ENCODE results near the gene SLC27A1. TPM values are rescaled to one million over a fixed set of nuclear protein-coding genes. Genes with fewer than 3 reads are reported as not detected.
"Not testable (repeated sequence)": the region's sequence is repeated elsewhere in the genome, so short reads cannot be mapped to it uniquely, and the experiment has no call there.

SLC27A1 gene
- total RNA-seq, 1 donor from 2014 or later = 25.1 TPM

DNA sequence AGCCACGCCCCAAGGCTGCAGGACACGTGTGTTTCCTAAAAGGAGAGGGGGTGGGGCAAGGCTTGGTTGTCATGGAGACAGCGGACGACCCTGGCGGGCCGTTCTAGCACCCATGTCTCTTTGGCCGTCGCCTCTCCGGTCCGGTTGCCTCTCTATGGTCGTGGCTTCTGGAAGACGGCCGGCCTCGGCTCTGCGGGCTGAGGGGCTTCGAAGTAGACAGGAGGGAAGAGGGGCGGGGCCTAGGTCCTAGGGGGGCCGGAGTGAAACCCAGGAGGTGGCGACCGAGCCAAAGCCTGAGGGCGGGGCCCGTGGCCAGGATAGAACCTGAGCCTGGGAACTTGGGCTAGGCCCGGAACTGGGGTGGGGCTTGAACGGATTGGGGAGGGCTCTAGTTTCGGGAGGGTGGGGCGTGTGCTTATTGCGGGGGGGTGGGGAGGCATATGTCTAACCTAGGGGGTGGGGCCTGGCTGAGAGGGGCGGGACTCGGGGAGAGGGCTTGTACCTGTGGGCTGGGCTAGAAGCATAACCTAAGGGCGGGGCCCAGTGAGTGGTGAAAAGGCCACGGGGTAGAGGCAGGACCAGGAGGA is 750 bp upstream of the SLC27A1 start:
- peak overlapping the region; percentile 88 for H3K4me3 Mint-ChIP-seq
- no peaks in the 10 kb centered on the region for H3K27me3 Mint-ChIP-seq (ENCODE audit: low read depth)
- TF ChIP-seq, protein P1, sequence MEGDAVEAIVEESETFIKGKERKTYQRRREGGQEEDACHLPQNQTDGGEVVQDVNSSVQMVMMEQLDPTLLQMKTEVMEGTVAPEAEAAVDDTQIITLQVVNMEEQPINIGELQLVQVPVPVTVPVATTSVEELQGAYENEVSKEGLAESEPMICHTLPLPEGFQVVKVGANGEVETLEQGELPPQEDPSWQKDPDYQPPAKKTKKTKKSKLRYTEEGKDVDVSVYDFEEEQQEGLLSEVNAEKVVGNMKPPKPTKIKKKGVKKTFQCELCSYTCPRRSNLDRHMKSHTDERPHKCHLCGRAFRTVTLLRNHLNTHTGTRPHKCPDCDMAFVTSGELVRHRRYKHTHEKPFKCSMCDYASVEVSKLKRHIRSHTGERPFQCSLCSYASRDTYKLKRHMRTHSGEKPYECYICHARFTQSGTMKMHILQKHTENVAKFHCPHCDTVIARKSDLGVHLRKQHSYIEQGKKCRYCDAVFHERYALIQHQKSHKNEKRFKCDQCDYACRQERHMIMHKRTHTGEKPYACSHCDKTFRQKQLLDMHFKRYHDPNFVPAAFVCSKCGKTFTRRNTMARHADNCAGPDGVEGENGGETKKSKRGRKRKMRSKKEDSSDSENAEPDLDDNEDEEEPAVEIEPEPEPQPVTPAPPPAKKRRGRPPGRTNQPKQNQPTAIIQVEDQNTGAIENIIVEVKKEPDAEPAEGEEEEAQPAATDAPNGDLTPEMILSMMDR (IDR thresholded peaks at IDR 0.05; ENCODE audit: unreplicated experiment) = no peak
- H3K27ac Mint-ChIP-seq = peak overlapping the region; percentile 94
- H3K9me3 Mint-ChIP-seq = no peaks in the 10 kb centered on the region
- peaks cover 1% of the 10 kb centered on the region for H3K36me3 Mint-ChIP-seq
- DNase-seq (ENCODE audit: low spot score in 2 of 2, unreplicated experiment in 2 of 2) = peak; percentile 82 to 87
- H3K4me1 Mint-ChIP-seq = peaks cover 18% of the 10 kb centered on the region

GRCh38 chr19:17471410-17472125 is 1.2 kb downstream of the SLC27A1 start:
- peak overlapping the region; percentile 88 for H3K4me3 Mint-ChIP-seq

GRCh38 chr19:17473041-17473440 is 2.7 kb downstream of the SLC27A1 start:
- DNase-seq (ENCODE audit: low spot score in 2 of 2, unreplicated experiment in 2 of 2) = no peak
- no peaks in the 10 kb centered on the region for H3K9me3 Mint-ChIP-seq
- no peak overlapping the region for H3K27ac Mint-ChIP-seq
- peaks cover 1% of the 10 kb centered on the region for H3K36me3 Mint-ChIP-seq
- H3K4me3 Mint-ChIP-seq = no peak overlapping the region
- H3K4me1 Mint-ChIP-seq = peaks cover 15% of the 10 kb centered on the region
- TF ChIP-seq, protein P1 (IDR thresholded peaks at IDR 0.05; ENCODE audit: unreplicated experiment) = no peak
- H3K27me3 Mint-ChIP-seq (ENCODE audit: low read depth) = no peaks in the 10 kb centered on the region

More at GRCh38 chr19:17471410-17472125, 1.2 kb downstream of the SLC27A1 start:
- Mint-ChIP-seq H3K4me1 (peaks cover 15% of the 10 kb centered on the region), H3K36me3 (peaks cover 1% of the 10 kb centered on the region), H3K9me3 (no peaks in the 10 kb centered on the region), H3K27me3 (ENCODE audit: low read depth) (no peaks in the 10 kb centered on the region), H3K27ac (no peak overlapping the region)
- DNase-seq (ENCODE audit: low spot score in 2 of 2, unreplicated experiment in 2 of 2) = no peak
- TF ChIP-seq, protein P1 (IDR thresholded peaks at IDR 0.05; ENCODE audit: unreplicated experiment) = no peak

- H3K27ac Mint-ChIP-seq; H3K4me1 Mint-ChIP-seq; H3K9me3 Mint-ChIP-seq; DNase-seq (ENCODE audit: low spot score in 2 of 2, unreplicated experiment in 2 of 2); H3K4me3 Mint-ChIP-seq; H3K27me3 Mint-ChIP-seq (ENCODE audit: low read depth); H3K36me3 Mint-ChIP-seq: not testable (repeated sequence)
Observed at GRCh38 chr19:17475011-17475540, 4.8 kb downstream of the SLC27A1 start.

DNA sequence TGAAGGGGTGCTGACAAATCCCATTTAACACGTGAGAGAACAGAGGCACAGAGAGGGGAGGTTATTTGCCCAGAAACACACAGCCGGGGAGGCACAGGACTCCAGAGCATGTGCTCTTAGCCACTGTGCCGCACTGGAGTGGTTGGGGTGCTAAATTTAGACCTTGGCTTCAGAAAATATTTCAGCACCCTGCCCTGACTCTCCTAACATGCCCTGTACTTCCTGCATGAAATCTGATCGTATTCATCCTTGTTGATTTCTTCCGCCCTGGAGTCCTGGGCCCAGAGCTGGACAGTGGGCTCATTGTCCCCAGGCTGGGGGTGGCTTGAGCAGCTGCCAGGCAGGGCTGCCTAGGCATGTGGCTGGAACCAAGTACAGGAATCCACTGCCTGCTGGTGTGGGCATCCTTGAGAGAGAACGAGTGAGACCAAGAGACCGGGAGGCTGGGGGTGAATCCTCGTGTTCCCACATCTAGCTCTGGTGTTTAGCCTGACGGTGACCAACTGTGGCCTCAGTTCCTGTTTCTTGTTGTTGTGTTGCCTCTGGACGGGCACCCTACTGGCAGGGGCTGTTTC is 5.3 kb downstream of the SLC27A1 start:
- H3K36me3 Mint-ChIP-seq = peaks cover 1% of the 10 kb centered on the region
- peaks cover 8% of the 10 kb centered on the region for H3K4me1 Mint-ChIP-seq
- no peak for DNase-seq (ENCODE audit: low spot score in 2 of 2, unreplicated experiment in 2 of 2)
- no peaks in the 10 kb centered on the region for H3K27me3 Mint-ChIP-seq (ENCODE audit: low read depth)
- TF ChIP-seq, protein P1 (IDR thresholded peaks at IDR 0.05; ENCODE audit: unreplicated experiment) = no peak
- H3K9me3 Mint-ChIP-seq = no peaks in the 10 kb centered on the region
- no peak overlapping the region for H3K4me3 Mint-ChIP-seq
- H3K27ac Mint-ChIP-seq = no peak overlapping the region

DNA sequence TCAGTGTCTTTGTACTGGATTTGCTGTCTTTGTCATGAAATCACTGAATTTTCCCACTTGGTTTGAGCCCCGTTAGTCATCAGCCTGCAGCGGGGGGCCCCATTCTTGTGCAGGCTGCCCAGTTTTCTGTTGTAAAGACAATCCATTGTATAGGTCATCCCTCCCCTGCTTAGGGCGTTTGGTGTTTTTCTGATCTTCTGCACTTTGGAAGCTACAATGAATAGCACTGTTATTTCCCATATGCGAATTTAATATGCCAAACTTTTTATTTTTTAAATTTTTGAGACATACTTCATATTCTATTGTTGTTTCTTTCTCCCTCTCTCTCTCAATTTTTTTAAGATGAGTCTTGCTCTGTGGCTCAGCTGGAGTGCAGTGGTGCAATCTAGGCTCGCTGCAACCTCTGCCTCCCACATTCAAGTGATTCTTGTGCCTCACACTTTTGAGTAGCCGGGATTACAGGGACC is 9.0 kb downstream of the SLC27A1 start:
- H3K27me3 Mint-ChIP-seq (ENCODE audit: low read depth) = no peaks in the 10 kb centered on the region
- H3K36me3 Mint-ChIP-seq = peaks cover under 1% of the 10 kb centered on the region
- TF ChIP-seq, protein P1 (IDR thresholded peaks at IDR 0.05; ENCODE audit: unreplicated experiment) = no peak
- peaks cover 1% of the 10 kb centered on the region for H3K4me1 Mint-ChIP-seq
- no peak overlapping the region for H3K4me3 Mint-ChIP-seq
- peak overlapping the region; percentile 12 for H3K27ac Mint-ChIP-seq
- no peak for DNase-seq (ENCODE audit: low spot score in 2 of 2, unreplicated experiment in 2 of 2)
- no peaks in the 10 kb centered on the region for H3K9me3 Mint-ChIP-seq

Measured in mesothelial cell of epicardium (in vitro differentiated cells).